Pulmonary artery endothelial cell (primary cell): Measurements from ENCODE around the gene ZNF274. TPM values are rescaled to one million over a fixed set of nuclear protein-coding genes. Genes with fewer than 3 reads are reported as not detected.
"Not testable (repeated sequence)": the region's sequence is repeated elsewhere in the genome, so short reads cannot be mapped to it uniquely, and the experiment has no call there.

Source experiments
- DNase-seq: peaks from one replicate; pipeline ENCODE4 v3.0.0-alpha.2; 2011; ENCODE audit warnings: low read depth, low spot score
- total RNA-seq: library from RNA; depleted of rRNA; stranded (reverse); fragments of >200 nt; gene quantifications from 2 replicates; pipeline ENCODE4 v1.2.3, GENCODE V29; 2014

ZNF274 gene
- total RNA-seq, result 19.7 and 28.6 TPM in 2 replicates

- DNase-seq, result peak; percentile 74
Observed at GRCh38 chr19:58182989-58183816, at the start of gene ZNF274. Gene ZNF274, plus strand, starts transcription at chr19:58183061. Its CDS starts 905 bp downstream, at chr19:58183966.

- no peak for DNase-seq
Observed at GRCh38 chr19:58134244-58134643, 48.6 kb upstream of the ZNF274 start.

- no peak for DNase-seq
Observed at GRCh38 chr19:58145849-58146248, 37.0 kb upstream of the ZNF274 start.

GRCh38 chr19:58147475-58147874 is 35.4 kb upstream of the ZNF274 start:
- DNase-seq, result not testable (repeated sequence)

- peak; percentile 26 for DNase-seq
Observed at GRCh38 chr19:58150328-58150921, 32.4 kb upstream of the ZNF274 start, which contains the start of gene ZNF329. Gene ZNF329, minus strand, starts transcription at chr19:58150789. Its CDS starts 21,286 bp downstream, at chr19:58129503.

GRCh38 chr19:58153386-58153785 is 29.5 kb upstream of the ZNF274 start:
- DNase-seq, result no peak

- no peak for DNase-seq
Observed at GRCh38 chr19:58154287-58154678, 28.6 kb upstream of the ZNF274 start.

GRCh38 chr19:58154679-58155648 is 27.9 kb upstream of the ZNF274 start:
- peak; percentile 77 for DNase-seq

GRCh38 chr19:58157045-58157728 is 25.7 kb upstream of the ZNF274 start:
- DNase-seq, result no peak

GRCh38 chr19:58166268-58166667 is 16.6 kb upstream of the ZNF274 start:
- no peak for DNase-seq

- no peak for DNase-seq
Observed at GRCh38 chr19:58166708-58167280, 16.1 kb upstream of the ZNF274 start.

GRCh38 chr19:58170860-58171259 is 12.0 kb upstream of the ZNF274 start:
- DNase-seq, result no peak

- DNase-seq, result peak; percentile 10
Observed at GRCh38 chr19:58181902-58182576, 822 bp upstream of the ZNF274 start.

- no peak for DNase-seq
Observed at GRCh38 chr19:58182577-58182988, 278 bp upstream of the ZNF274 start.

GRCh38 chr19:58183817-58184215 is 955 bp downstream of the ZNF274 start:
- DNase-seq, result peak; percentile 64

- DNase-seq, result no peak
Observed at GRCh38 chr19:58196901-58197616, 14.2 kb downstream of the ZNF274 start.

GRCh38 chr19:58203814-58204475 is 21.1 kb downstream of the ZNF274 start:
- DNase-seq, result no peak

GRCh38 chr19:58204566-58204965 is 21.7 kb downstream of the ZNF274 start:
- no peak for DNase-seq

GRCh38 chr19:58209577-58209976 is 26.7 kb downstream of the ZNF274 start:
- no peak for DNase-seq
